Endothelial cell (in vitro differentiated cells): ENCODE results near the gene SUSD5. TPM values are rescaled to one million over a fixed set of nuclear protein-coding genes. Genes with fewer than 3 reads are reported as not detected.

Experiments
- DNase-seq: peaks from one replicate; pipeline ENCODE4 v3.0.0; 2021; ENCODE audit warnings: low spot score
- H3K27ac Mint-ChIP-seq: one replicate; pipeline ENCODE4 v1.8.0; 2021; ENCODE audit warnings: mixed read lengths, inconsistent platforms; ENCODE audit not compliant: unreplicated experiment
- H3K27me3 Mint-ChIP-seq: one replicate; pipeline ENCODE4 v1.8.0; 2021; ENCODE audit warnings: mild to moderate bottlenecking, moderate library complexity, mixed read lengths, inconsistent platforms; ENCODE audit not compliant: unreplicated experiment
- H3K36me3 Mint-ChIP-seq: one replicate; pipeline ENCODE4 v1.8.0; 2021; ENCODE audit warnings: mild to moderate bottlenecking, low read depth, mixed read lengths, inconsistent platforms; ENCODE audit not compliant: unreplicated experiment
- H3K4me1 Mint-ChIP-seq: one replicate; pipeline ENCODE4 v1.8.0; 2021; ENCODE audit warnings: mild to moderate bottlenecking, mixed read lengths, inconsistent platforms; ENCODE audit not compliant: unreplicated experiment
- H3K4me3 Mint-ChIP-seq: one replicate; pipeline ENCODE4 v1.8.0; 2021; ENCODE audit warnings: mild to moderate bottlenecking, mixed read lengths, inconsistent platforms; ENCODE audit not compliant: unreplicated experiment
- H3K9me3 Mint-ChIP-seq: one replicate; pipeline ENCODE4 v1.8.0; 2021; ENCODE audit warnings: mixed read lengths, inconsistent platforms; ENCODE audit not compliant: unreplicated experiment
- CTCF ChIP-seq: fragments of 200-600 bp; sonication (generic); IDR thresholded peaks from one replicate; pipeline ENCODE4 v1.5.0; 2021; ENCODE audit warnings: antibody characterized with exemption; ENCODE audit not compliant: unreplicated experiment
- total RNA-seq: library from RNA; stranded (reverse); fragmentation: NEBNext Ultra II Directional; extraction: Animal tissue kit (Norgen Biotek cat#: 25700); gene quantifications from one replicate; pipeline ENCODE4 v1.2.1, GENCODE V29; 2021; ENCODE audit not compliant: unreplicated experiment

SUSD5 gene
- total RNA-seq, 1 donor from 2014 or later, result 3.9 TPM

DNA sequence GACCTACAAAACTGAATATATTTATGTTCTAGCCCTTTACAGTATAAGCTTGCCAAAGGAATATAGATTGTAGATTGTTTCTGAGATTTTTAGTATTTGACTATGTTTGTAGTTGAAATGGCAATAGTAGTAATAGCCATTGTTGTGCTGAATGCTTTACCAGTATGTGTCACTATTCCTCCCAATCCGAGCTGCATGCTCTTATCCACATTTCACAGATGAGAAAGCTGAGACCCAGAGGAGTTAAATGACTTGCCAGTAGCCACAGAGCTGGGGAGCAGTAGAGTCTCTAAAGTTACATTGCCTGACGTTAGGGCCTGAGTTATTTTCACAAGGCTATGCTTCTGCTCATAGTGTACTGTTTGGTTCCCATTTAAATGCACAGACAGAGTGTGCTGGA lies 118.4 kb downstream of the SUSD5 start:
- TF ChIP-seq CTCF, result no peak
- H3K36me3 Mint-ChIP-seq, result no peaks in the 10 kb centered on the region
- H3K4me1 Mint-ChIP-seq, result peaks cover 15% of the 10 kb centered on the region
- no peak overlapping the region for H3K27ac Mint-ChIP-seq
- H3K4me3 Mint-ChIP-seq, result no peak overlapping the region
- DNase-seq, result no peak
- H3K9me3 Mint-ChIP-seq, result no peaks in the 10 kb centered on the region
- peaks cover 4% of the 10 kb centered on the region for H3K27me3 Mint-ChIP-seq

Other genes starting within 250 kb of the SUSD5 start
- 84.6 TPM for gene GLB1, start 121.7 kb downstream of the SUSD5 start, total RNA-seq
- gene TMPPE, start 121.7 kb downstream of the SUSD5 start, total RNA-seq, result 9.8 TPM
- 341 TPM for gene CRTAP, start 104.8 kb downstream of the SUSD5 start, total RNA-seq
- gene FBXL2, start 58.6 kb upstream of the SUSD5 start, total RNA-seq, result 11.5 TPM
- gene UBP1, start 221.6 kb upstream of the SUSD5 start, total RNA-seq, result 83.3 TPM